ENCODE measurements around the gene MED25. TPM values are rescaled to one million over a fixed set of nuclear protein-coding genes. Genes with fewer than 3 reads are reported as not detected.

Gene MED25
- total RNA-seq, 1 experiment from 2014 or later, result 47.5 TPM

DNA sequence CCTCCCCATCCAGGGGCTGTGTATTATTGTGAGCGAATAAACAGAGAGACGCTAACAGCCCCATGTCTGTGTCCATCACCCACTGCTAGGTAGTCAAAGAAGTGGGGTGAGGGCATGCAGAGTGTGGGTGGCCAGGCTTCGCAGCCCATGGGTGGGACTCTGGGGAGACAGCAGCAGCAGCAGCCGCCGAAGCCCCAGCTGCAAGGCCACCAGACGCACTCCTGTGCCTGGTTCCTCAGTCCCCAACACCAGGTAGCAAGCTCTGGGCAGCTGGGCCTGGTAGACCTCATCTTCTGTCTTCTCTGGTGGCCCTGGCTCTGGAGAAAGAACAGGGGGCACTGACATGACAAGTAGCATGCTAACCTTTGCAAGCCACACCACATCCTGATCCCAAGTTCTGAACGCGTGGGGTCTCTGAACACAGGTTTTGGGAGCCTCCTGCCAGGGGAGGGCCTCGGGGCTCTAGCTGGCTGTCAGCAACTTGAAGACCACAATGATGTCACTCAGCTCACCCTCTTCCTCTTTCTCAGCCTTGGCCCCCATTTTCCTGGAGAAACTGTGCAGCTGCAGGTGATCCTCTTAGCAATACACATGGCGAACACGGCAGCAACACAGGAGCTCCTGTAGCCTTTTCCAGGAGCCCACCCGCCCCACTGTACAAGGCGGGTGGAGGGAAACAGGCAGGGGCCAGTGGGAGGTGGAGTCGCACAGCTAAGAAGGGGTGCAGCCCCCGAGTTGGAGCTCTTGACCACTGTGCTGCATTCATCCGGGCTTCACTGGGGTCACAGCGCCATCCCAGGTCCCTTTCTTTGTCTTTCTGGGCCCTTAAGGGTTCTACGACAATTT is 10.8 kb upstream of the MED25 start:
- H3K27me3 ChIP-seq (ENCODE audit: low read length), result no peaks in the 10 kb centered on the region
- peaks cover 8% of the 10 kb centered on the region for H3K4me1 ChIP-seq (ENCODE audit: insufficient read depth, low read length)
- intact Hi-C loops (cut with micrococcal nuclease), result loop anchor here (5.0 kb wide), 2 partner anchors 115 to 130 kb away; partner anchors contain the start of genes CPT1C and PRMT1
- no peak overlapping the region for H3K4me2 ChIP-seq (ENCODE audit: low read length)
- no peak overlapping the region for H3K27ac ChIP-seq (ENCODE audit: low read length)
- no peak for ATAC-seq
- no peak for DNase-seq
- H3K9ac ChIP-seq (ENCODE audit: low read length), result no peak overlapping the region
- POLR2A ChIA-PET (ENCODE audit: unreplicated experiment), result no interaction called here
- peaks cover 7% of the 10 kb centered on the region for H3F3A ChIP-seq (ENCODE audit: low read length, unreplicated experiment)
- H3K9me3 ChIP-seq (ENCODE audit: low read length), result no peaks in the 10 kb centered on the region
- no peak for TF ChIP-seq CTCF (conservative IDR thresholded peaks at IDR 0.05; ENCODE audit: low read depth, low read length)
- TF ChIP-seq EZH2 (IDR thresholded peaks at IDR 0.05; ENCODE audit: low read length, unreplicated experiment), result no peak
- CTCF ChIA-PET, result no interaction called here
- H3K9me2 ChIP-seq (replicated peaks; ENCODE audit: low read length), result no peaks in the 10 kb centered on the region
- H3K4me3 ChIP-seq (ENCODE audit: low read length), result no peak overlapping the region
- no TSS peak for BruUV-seq (replicated peaks)
- no peaks in the 10 kb centered on the region for H3K79me2 ChIP-seq (ENCODE audit: low read length)
- no peaks in the 10 kb centered on the region for H4K20me1 ChIP-seq (ENCODE audit: low read length)
- H2AFZ ChIP-seq (ENCODE audit: low read length), result no peak overlapping the region
- H3K36me3 ChIP-seq (ENCODE audit: low read depth, low read length), result peaks cover 19% of the 10 kb centered on the region

DNA sequence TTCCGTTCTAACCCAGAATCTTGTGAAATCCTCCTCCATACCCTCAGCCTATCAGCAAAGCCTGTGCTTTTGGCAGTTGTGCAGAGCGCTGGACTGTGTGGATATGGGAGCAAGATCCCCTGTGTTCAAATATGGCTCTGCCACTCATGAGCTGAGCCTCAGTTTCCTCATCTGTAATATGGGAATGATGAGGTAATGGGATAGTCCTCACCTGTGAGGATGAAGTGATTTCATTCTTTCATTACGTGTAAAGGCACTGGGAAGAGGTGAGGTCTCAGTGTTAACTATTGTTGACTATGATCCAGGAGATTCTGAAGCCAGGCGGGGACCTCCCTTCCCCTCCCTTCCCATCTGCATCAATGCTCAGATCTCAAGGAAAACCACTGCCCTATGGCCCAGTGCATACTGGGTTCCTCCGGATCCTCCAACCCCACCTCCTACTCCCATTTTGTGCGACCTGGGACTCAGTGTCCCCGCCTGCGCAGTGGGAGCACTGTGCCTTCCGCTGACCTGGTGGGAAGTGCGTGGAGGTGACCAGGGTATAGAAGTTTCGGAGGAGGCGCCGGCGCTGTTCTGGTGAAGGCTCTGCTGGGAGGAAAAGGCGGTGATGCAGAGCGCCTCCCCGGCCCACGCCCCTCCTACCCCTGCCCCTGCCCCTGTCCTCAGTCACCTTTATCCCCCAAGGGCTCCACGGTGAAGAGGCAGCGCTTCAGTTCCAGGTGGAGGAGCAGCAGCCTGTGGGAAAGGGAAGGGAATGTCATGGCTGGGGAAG is 10.0 kb upstream of the MED25 start:
- CTCF ChIA-PET, result no interaction called here
- no peak overlapping the region for H3K27ac ChIP-seq (ENCODE audit: low read length)
- no peak overlapping the region for H3K9ac ChIP-seq (ENCODE audit: low read length)
- POLR2A ChIA-PET (ENCODE audit: unreplicated experiment), result no interaction called here
- DNase-seq, result no peak
- no peak for TF ChIP-seq EZH2phosphoT487 (IDR thresholded peaks at IDR 0.05; ENCODE audit: borderline replicate concordance, low read length)
- no peak for TF ChIP-seq CTCF (conservative IDR thresholded peaks at IDR 0.05; ENCODE audit: low read depth, low read length)
- no peak for TF ChIP-seq EZH2 (IDR thresholded peaks at IDR 0.05; ENCODE audit: low read length, unreplicated experiment)
- peak overlapping the region; percentile 77; the same call in 1 of the 2 replicates for H3K4me3 ChIP-seq (ENCODE audit: low read length)
- peaks cover 14% of the 10 kb centered on the region for H3K4me1 ChIP-seq (ENCODE audit: insufficient read depth, low read length)
- H3K9me2 ChIP-seq (replicated peaks; ENCODE audit: low read length), result no peaks in the 10 kb centered on the region
- no peaks in the 10 kb centered on the region for H3K9me3 ChIP-seq (ENCODE audit: low read length)
- H2AFZ ChIP-seq (ENCODE audit: low read length), result peak overlapping the region; percentile 96; the same call in 1 of the 2 replicates
- ATAC-seq, result peak; percentile 2
- intact Hi-C loops (cut with micrococcal nuclease), result loop anchor here (5.0 kb wide), 2 partner anchors 116 to 131 kb away; partner anchors contain the start of genes CPT1C and PRMT1
- H4K20me1 ChIP-seq (ENCODE audit: low read length), result no peaks in the 10 kb centered on the region
- H3K4me2 ChIP-seq (ENCODE audit: low read length), result peak overlapping the region; percentile 91; the same call in 1 of the 2 replicates
- H3K36me3 ChIP-seq (ENCODE audit: low read depth, low read length), result peaks cover 13% of the 10 kb centered on the region
- BruUV-seq (replicated peaks), result no TSS peak
- H3K79me2 ChIP-seq (ENCODE audit: low read length), result no peaks in the 10 kb centered on the region
- no peaks in the 10 kb centered on the region for H3K27me3 ChIP-seq (ENCODE audit: low read length)
- peaks cover 7% of the 10 kb centered on the region for H3F3A ChIP-seq (ENCODE audit: low read length, unreplicated experiment)
